ENCODE results near the gene ALKBH2. TPM values are rescaled to one million over a fixed set of nuclear protein-coding genes. Genes with fewer than 3 reads are reported as not detected.
"Not testable (repeated sequence)": the region's sequence is repeated elsewhere in the genome, so short reads cannot be mapped to it uniquely, and the experiment has no call there.

The ALKBH2 gene
- total RNA-seq, 1 donor from 2014 or later, result 17.4 TPM

GRCh38 chr12:109052414-109053323 lies 40.6 kb downstream of the ALKBH2 start, which contains the start of gene USP30:
Gene USP30 (plus strand): TSS chr12:109052576. CDS start chr12:109052679, 103 bp downstream.
- Mint-ChIP-seq H3K9me3 (ENCODE audit: unreplicated experiment) (no peaks in the 10 kb centered on the region), H3K27me3 (ENCODE audit: unreplicated experiment) (no peaks in the 10 kb centered on the region), H3K4me3 (ENCODE audit: unreplicated experiment) (peak within 1 kb of the TSS; percentile 95), H3K4me1 (ENCODE audit: unreplicated experiment) (peaks cover 15% of the 10 kb centered on the region), H3K27ac (ENCODE audit: unreplicated experiment) (peak within 1 kb of the TSS; percentile 92), H3K36me3 (ENCODE audit: unreplicated experiment) (peaks cover 9% of the 10 kb centered on the region)
- peak; percentile 94 for DNase-seq (ENCODE audit: extremely low spot score, unreplicated experiment)
- TF ChIP-seq CTCF (IDR thresholded peaks at IDR 0.05), result no peak

GRCh38 chr12:109052097-109052413 lies 41.2 kb downstream of the ALKBH2 start:
- TF ChIP-seq CTCF (IDR thresholded peaks at IDR 0.05), result no peak
- Mint-ChIP-seq H3K27me3 (ENCODE audit: unreplicated experiment) (no peaks in the 10 kb centered on the region), H3K36me3 (ENCODE audit: unreplicated experiment) (peaks cover 4% of the 10 kb centered on the region), H3K9me3 (ENCODE audit: unreplicated experiment) (no peaks in the 10 kb centered on the region), H3K4me3 (ENCODE audit: unreplicated experiment) (peak overlapping the region; percentile 95), H3K27ac (ENCODE audit: unreplicated experiment) (peak overlapping the region; percentile 92), H3K4me1 (ENCODE audit: unreplicated experiment) (peaks cover 15% of the 10 kb centered on the region)
- DNase-seq (ENCODE audit: extremely low spot score, unreplicated experiment), result no peak

GRCh38 chr12:109049794-109050193 lies 43.5 kb downstream of the ALKBH2 start:
- not testable (repeated sequence) for H3K4me3 Mint-ChIP-seq (ENCODE audit: unreplicated experiment); H3K27me3 Mint-ChIP-seq (ENCODE audit: unreplicated experiment); H3K36me3 Mint-ChIP-seq (ENCODE audit: unreplicated experiment); DNase-seq (ENCODE audit: extremely low spot score, unreplicated experiment); H3K9me3 Mint-ChIP-seq (ENCODE audit: unreplicated experiment); H3K27ac Mint-ChIP-seq (ENCODE audit: unreplicated experiment)
- peaks cover 13% of the 10 kb centered on the region for H3K4me1 Mint-ChIP-seq (ENCODE audit: unreplicated experiment)

- not testable (repeated sequence) for H3K4me3 Mint-ChIP-seq (ENCODE audit: unreplicated experiment); H3K36me3 Mint-ChIP-seq (ENCODE audit: unreplicated experiment); H3K4me1 Mint-ChIP-seq (ENCODE audit: unreplicated experiment); H3K9me3 Mint-ChIP-seq (ENCODE audit: unreplicated experiment); H3K27me3 Mint-ChIP-seq (ENCODE audit: unreplicated experiment); H3K27ac Mint-ChIP-seq (ENCODE audit: unreplicated experiment); DNase-seq (ENCODE audit: extremely low spot score, unreplicated experiment)
Observed at GRCh38 chr12:109048706-109049105, 44.6 kb downstream of the ALKBH2 start.

- Mint-ChIP-seq H3K4me1 (ENCODE audit: unreplicated experiment) (peaks cover 3% of the 10 kb centered on the region), H3K27ac (ENCODE audit: unreplicated experiment) (no peak overlapping the region), H3K27me3 (ENCODE audit: unreplicated experiment) (peaks cover 21% of the 10 kb centered on the region), H3K36me3 (ENCODE audit: unreplicated experiment) (no peaks in the 10 kb centered on the region), H3K4me3 (ENCODE audit: unreplicated experiment) (no peak overlapping the region), H3K9me3 (ENCODE audit: unreplicated experiment) (no peaks in the 10 kb centered on the region)
- no peak for TF ChIP-seq CTCF (IDR thresholded peaks at IDR 0.05)
- DNase-seq (ENCODE audit: extremely low spot score, unreplicated experiment), result no peak
Observed at GRCh38 chr12:109047081-109047805, 46.0 kb downstream of the ALKBH2 start.

GRCh38 chr12:109044241-109044640 lies 49.0 kb downstream of the ALKBH2 start:
- no peak for TF ChIP-seq CTCF (IDR thresholded peaks at IDR 0.05)
- H3K27ac Mint-ChIP-seq (ENCODE audit: unreplicated experiment), result no peak overlapping the region
- DNase-seq (ENCODE audit: extremely low spot score, unreplicated experiment), result no peak
- H3K9me3 Mint-ChIP-seq (ENCODE audit: unreplicated experiment), result no peaks in the 10 kb centered on the region
- H3K4me1 Mint-ChIP-seq (ENCODE audit: unreplicated experiment), result no peaks in the 10 kb centered on the region
- H3K27me3 Mint-ChIP-seq (ENCODE audit: unreplicated experiment), result peaks cover 22% of the 10 kb centered on the region
- H3K36me3 Mint-ChIP-seq (ENCODE audit: unreplicated experiment), result no peaks in the 10 kb centered on the region
- no peak overlapping the region for H3K4me3 Mint-ChIP-seq (ENCODE audit: unreplicated experiment)
